HEK293T (cell line): ENCODE measurements around the gene ZNF398.
"Not testable (repeated sequence)": the region's sequence is repeated elsewhere in the genome, so short reads cannot be mapped to it uniquely, and the experiment has no call there.

Source experiments
- CTCF ChIA-PET: fragments of 350-600 bp; formaldehyde crosslinking; extraction: SDS; loops from one replicate; lab custom pipeline; 2021; ENCODE audit warnings: antibody characterized with exemption, inconsistent platforms; lab: Yijun Ruan, JAX
- POLR2A ChIA-PET: fragments of 350-600 bp; formaldehyde crosslinking; extraction: SDS; loops from one replicate; lab custom pipeline; 2020; ENCODE audit warnings: antibody characterized with exemption, inconsistent platforms; lab: Yijun Ruan, JAX
- DNase-seq: peaks from one replicate; pipeline ENCODE4 v3.0.0; 2012; ENCODE audit warnings: mixed read lengths; ENCODE audit errors: extremely low spot score
- BHLHE40 ChIP-seq: fragments of 450-650 bp; IDR thresholded peaks from 2 replicates; pipeline ENCODE4 v1.6.1; 2016; ENCODE audit warnings: mild to moderate bottlenecking, moderate library complexity, borderline replicate concordance
- CTBP1 ChIP-seq: fragments of 450-650 bp; IDR thresholded peaks from 2 replicates; pipeline ENCODE4 v1.6.1; 2016; ENCODE audit warnings: borderline replicate concordance
- ELF4 ChIP-seq: fragments of 450-650 bp; IDR thresholded peaks from 2 replicates; pipeline ENCODE4 v1.6.1; 2017; ENCODE audit warnings: antibody characterized with exemption
- FOXA1 ChIP-seq: fragments of 450-650 bp; IDR thresholded peaks from 2 replicates; pipeline ENCODE4 v1.6.1; 2016; ENCODE audit warnings: mild to moderate bottlenecking
- FOXK2 ChIP-seq: fragments of 450-650 bp; IDR thresholded peaks from 2 replicates; pipeline ENCODE4 v1.6.1; 2016; ENCODE audit warnings: mild to moderate bottlenecking
- FOXM1 ChIP-seq: fragments of 450-650 bp; IDR thresholded peaks from 2 replicates; pipeline ENCODE4 v1.6.1; 2017; ENCODE audit warnings: mild to moderate bottlenecking, borderline replicate concordance
- HDGF ChIP-seq: fragments of 450-650 bp; IDR thresholded peaks from 2 replicates; pipeline ENCODE4 v1.6.1; 2017; ENCODE audit warnings: antibody characterized with exemption, borderline replicate concordance
- L3MBTL2 ChIP-seq: fragments of 450-650 bp; conservative IDR thresholded peaks from 2 replicates; pipeline ENCODE4 v1.6.1; 2016; ENCODE audit warnings: mild to moderate bottlenecking
- LEF1 ChIP-seq: fragments of 450-650 bp; IDR thresholded peaks from 2 replicates; pipeline ENCODE4 v1.6.1; 2017; ENCODE audit warnings: mild to moderate bottlenecking, borderline replicate concordance
- NFRKB ChIP-seq: fragments of 450-650 bp; IDR thresholded peaks from 2 replicates; pipeline ENCODE4 v1.6.1; 2016; ENCODE audit warnings: mild to moderate bottlenecking, moderate library complexity
- SP1 ChIP-seq: fragments of 450-650 bp; IDR thresholded peaks from 2 replicates; pipeline ENCODE4 v1.6.1; 2017
- SUZ12 ChIP-seq: fragments of 450-650 bp; IDR thresholded peaks from 2 replicates; pipeline ENCODE4 v1.6.1; 2016; ENCODE audit warnings: mild to moderate bottlenecking
- TARDBP ChIP-seq: fragments of 450-650 bp; IDR thresholded peaks from 2 replicates; pipeline ENCODE4 v1.6.1; 2016
- ZNF384 ChIP-seq: fragments of 450-650 bp; IDR thresholded peaks from 2 replicates; pipeline ENCODE4 v1.6.1; 2016
- TF ChIP-seq, protein P1 (sequence below): fragments of 450-650 bp; IDR thresholded peaks from 2 replicates; pipeline ENCODE4 v1.6.1; 2016

ZNF398 gene

DNA sequence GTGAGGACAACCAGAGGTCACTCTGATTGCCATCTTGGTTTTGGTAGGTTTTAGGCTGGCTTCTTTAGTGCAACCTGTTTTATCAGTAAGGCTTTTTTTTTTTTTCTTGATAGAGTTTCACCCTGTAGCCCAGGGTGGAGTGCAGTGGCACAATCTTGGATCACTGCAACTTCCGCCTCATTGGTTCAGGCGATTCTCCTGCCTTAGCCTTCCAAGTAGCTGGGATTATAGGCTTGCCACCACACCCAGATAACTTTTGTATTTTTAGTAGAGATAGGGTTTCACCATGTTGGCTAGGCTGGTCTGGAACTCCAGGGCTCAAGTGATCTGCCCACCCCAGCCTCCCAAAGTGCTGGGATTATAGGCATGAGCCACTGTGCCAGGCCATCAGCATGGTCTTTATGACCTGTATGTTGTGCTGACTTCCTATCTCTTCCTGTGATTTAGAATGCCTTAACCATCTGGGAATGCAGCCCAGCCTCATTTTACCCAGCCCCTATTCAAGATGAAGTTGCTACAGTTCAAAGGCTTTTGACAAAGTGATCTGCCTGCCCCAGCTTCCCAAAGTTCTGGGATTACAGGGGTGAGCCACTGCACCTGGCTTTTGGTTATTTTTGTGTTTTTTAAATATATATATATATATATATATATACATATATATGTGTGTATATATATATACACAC lies 14.1 kb upstream of the ZNF398 start:
- CTCF ChIA-PET = interaction anchor here (0.7 to 1.4 kb wide), 2 partner anchors 14 to 335 kb away, joined by 3 to 7 read pairs; partner anchors contain the start of gene ZNF398

DNA sequence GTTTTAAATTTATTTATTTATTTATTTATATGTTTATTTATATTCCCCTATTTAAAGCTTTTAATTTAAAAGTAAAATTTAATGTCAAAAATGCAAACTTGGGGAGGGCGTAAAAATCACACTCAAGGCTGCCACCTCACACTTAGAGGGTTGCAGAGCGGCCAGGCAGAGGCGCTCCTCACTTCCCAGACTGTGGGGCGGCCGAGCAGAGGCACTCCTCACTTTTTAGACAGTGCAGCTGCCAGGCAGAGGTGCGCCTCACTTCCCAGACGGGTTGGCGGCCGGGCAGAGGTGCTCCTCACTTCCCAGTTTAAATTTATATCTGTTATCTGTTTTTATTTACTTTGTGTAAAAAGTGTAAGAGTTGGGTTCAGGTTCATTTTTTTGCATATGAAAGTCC lies 11.1 kb upstream of the ZNF398 start:
- no peak for TF ChIP-seq HDGF
- no peak for TF ChIP-seq FOXK2
- TF ChIP-seq ZNF384 = no peak
- CTCF ChIA-PET = interaction anchor here (1.0 to 3.3 kb wide), 2 partner anchors 10 kb away, joined by 3 to 18 read pairs; partner anchors contain the start of genes ZNF398 and ZNF425
- DNase-seq = no peak
- POLR2A ChIA-PET = interaction anchor here (0.9 to 1.3 kb wide), 3 partner anchors 10 to 59 kb away, joined by 3 to 5 read pairs (median 3); partner anchors contain the start of gene ZNF282

More for the DNA sequence above, 14.1 kb upstream of the ZNF398 start:
- no peak for DNase-seq
- no peak for TF ChIP-seq CTBP1
- TF ChIP-seq ZNF384 = no peak
- no peak for TF ChIP-seq BHLHE40
- no peak for TF ChIP-seq FOXA1
- TF ChIP-seq FOXM1 = no peak
- no peak for TF ChIP-seq HDGF
- TF ChIP-seq FOXK2 = no peak
- no peak for TF ChIP-seq LEF1
- no peak for TF ChIP-seq SUZ12
- TF ChIP-seq, protein P1, sequence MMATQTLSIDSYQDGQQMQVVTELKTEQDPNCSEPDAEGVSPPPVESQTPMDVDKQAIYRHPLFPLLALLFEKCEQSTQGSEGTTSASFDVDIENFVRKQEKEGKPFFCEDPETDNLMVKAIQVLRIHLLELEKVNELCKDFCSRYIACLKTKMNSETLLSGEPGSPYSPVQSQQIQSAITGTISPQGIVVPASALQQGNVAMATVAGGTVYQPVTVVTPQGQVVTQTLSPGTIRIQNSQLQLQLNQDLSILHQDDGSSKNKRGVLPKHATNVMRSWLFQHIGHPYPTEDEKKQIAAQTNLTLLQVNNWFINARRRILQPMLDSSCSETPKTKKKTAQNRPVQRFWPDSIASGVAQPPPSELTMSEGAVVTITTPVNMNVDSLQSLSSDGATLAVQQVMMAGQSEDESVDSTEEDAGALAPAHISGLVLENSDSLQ = no peak
- POLR2A ChIA-PET = interaction anchor here (0.7 to 1.0 kb wide), 2 partner anchors 13 to 14 kb away, joined by 3 to 4 read pairs; partner anchors contain the start of gene ZNF398

DNA sequence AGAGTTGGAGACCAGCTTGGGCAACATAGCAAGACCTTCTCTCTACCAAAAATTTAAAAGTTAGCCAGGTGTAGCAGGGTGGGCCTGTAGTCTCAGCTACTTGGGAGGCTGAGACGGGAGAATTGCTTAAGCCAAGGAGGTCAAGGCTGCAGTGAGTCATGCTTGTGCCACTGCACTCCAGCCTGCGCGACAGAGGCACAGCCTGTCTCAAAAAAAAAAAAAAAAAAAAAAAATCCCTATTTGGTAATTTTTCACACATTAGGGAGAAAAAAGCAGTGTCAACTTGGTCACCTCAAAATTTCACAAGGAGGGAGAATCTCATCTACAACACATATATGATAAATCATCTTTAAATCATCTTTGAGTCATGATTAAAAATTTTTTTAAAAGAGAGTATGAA lies 6.4 kb upstream of the ZNF398 start:
- CTCF ChIA-PET = interaction anchor here (0.6 kb wide), 1 partner anchor 16 kb away, joined by 3 read pairs; no protein-coding TSS in a partner anchor
- no peak for DNase-seq
- POLR2A ChIA-PET = no interaction called here
- TF ChIP-seq FOXM1 (no peak), ZNF384 (peak; percentile 51; the same call in 1 of the 2 replicates), BHLHE40 (no peak)

DNA sequence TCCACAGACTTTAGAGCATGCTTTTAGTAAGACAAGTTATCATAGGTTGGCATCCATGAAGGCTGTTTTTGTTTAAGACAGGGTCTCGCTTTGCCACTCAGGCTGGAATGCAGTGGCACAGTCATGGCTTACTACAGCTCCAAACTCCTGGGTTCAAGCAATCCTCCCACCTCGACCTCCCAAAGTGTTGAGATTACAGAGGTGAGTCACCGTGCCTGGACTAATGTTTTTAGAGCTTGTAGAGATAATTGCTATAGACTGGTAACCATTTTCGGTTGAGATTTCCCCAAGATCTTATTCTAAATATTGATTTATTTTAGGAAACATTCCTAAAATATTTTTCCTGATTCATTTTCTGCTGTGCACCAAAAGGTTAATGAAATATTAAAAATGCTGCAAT lies 5.4 kb upstream of the ZNF398 start:
- TF ChIP-seq L3MBTL2 (no peak), FOXM1 (no peak), ELF4 (no peak), NFRKB (no peak), SUZ12 (no peak), TARDBP (no peak), ZNF384 (no peak), FOXK2 (no peak), SP1 (no peak), FOXA1 (no peak), BHLHE40 (no peak)
- TF ChIP-seq, protein P1 = no peak
- POLR2A ChIA-PET = no interaction called here
- no peak for DNase-seq
- CTCF ChIA-PET = no interaction called here

DNA sequence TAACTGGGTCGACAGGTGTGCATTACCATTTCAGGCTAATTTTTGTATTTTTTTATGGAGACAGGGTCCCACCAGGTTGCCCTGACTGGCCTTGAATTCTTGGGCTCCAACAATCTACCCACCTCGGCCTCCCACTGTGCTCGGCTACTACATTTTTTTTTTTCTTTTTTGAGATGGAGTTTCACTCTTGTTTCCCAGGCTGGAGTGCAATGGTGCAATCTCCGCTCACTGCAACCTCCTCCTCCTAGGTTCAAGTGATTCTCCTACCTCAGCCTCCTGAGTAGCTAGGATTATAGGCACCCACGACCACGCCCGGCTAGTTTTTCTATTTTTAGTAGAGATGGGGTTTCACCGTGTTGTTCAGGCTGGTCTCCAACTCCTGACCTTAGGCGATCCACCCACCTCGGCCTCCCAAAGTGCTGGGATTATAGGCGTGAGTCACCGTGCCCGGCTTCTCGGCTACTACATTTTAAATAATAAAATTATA lies 2.8 kb upstream of the ZNF398 start:
- DNase-seq, CTCF ChIA-PET: not testable (repeated sequence)
- POLR2A ChIA-PET = interaction anchor here (1.0 to 2.0 kb wide), 4 partner anchors 11 to 51 kb away, joined by 3 to 16 read pairs (median 4); partner anchors contain the start of genes ZNF282 and ZNF425
- peak; percentile 88 for TF ChIP-seq ZNF384

DNA sequence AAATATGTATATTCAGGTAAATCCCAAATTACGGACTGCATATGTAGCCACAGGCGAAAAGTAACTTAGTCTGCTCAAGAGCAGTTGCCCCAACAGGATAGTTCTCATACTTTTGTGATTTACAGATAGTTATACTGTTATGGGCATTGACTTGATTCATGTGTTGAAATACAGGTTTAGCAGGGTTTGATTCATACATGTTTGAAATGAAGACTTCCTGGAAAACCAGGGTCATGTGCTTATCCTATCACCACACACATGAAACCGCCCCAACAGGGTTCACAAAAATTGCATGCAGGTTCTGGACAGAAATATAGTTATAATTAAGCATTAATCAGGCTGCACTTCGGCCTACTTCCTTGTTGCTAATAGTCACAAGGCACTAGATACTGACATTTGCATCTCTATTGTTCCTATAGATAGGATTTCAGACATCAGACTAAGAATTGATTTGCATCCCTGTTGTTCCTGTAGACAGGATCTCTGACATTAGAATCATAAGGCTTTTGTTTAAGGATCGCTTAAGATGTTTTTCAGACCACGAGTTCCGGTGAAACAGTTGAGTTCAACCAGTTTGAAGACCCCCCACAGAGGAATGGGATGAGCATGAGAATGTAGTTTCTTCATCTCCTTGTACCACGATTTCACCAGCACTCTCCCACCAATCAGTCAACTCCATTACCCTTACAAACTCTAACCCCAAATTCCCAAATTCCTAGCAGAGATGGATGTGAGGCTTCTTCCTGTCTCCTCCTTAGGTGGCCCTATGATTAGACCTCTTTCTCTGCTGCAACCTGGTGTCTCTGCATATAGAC lies 2.0 kb upstream of the ZNF398 start:
- TF ChIP-seq NFRKB (no peak), FOXM1 (no peak), SP1 (no peak), L3MBTL2 (no peak)
- ChIA-PET POLR2A (interaction anchor here (1.2 to 4.8 kb wide), 9 partner anchors 9 to 79 kb away, joined by 3 to 88 read pairs (median 12); partner anchors contain the start of genes ZNF282 and ZNF425), CTCF (interaction anchor here (1.1 to 4.8 kb wide), 3 partner anchors 9 to 20 kb away, joined by 3 to 40 read pairs (median 18); partner anchors contain the start of gene ZNF425)
- DNase-seq = peak; percentile 4
